Effector memory CD4-positive, alpha-beta T cell (primary cell): ENCODE results near the gene UNC13D.

ENCODE experiments used
- DNase-seq, 3 donors: peaks; one replicate each; pipeline ENCODE4 v3.0.0-alpha.2; 2020
- H3K27ac ChIP-seq: 2 replicates; pipeline ENCODE4 v1.7.0; 2013; ENCODE audit warnings: mild to moderate bottlenecking, low read length, moderate library complexity; ENCODE audit not compliant: insufficient read depth, poor library complexity, severe bottlenecking
- H3K27me3 ChIP-seq: replicated peaks from 2 replicates; pipeline ENCODE4 v1.7.0; 2013; ENCODE audit warnings: mild to moderate bottlenecking, low read length; ENCODE audit not compliant: insufficient read depth, control insufficient read depth, poor library complexity, severe bottlenecking
- H3K36me3 ChIP-seq: 2 replicates; pipeline ENCODE4 v1.7.0; 2013; ENCODE audit warnings: mild to moderate bottlenecking, low read length, moderate library complexity; ENCODE audit not compliant: control insufficient read depth, insufficient read depth
- H3K4me1 ChIP-seq: 2 replicates; pipeline ENCODE4 v1.7.0; 2013; ENCODE audit warnings: low read length, mild to moderate bottlenecking; ENCODE audit not compliant: control insufficient read depth, insufficient read depth, poor library complexity, severe bottlenecking
- H3K4me3 ChIP-seq: 2 replicates; pipeline ENCODE4 v1.7.0; 2013; ENCODE audit warnings: low read length, low read depth, mild to moderate bottlenecking; ENCODE audit not compliant: insufficient read depth, poor library complexity, severe bottlenecking
- H3K9me3 ChIP-seq: 2 replicates; pipeline ENCODE4 v1.7.0; 2013; ENCODE audit warnings: mild to moderate bottlenecking, low read length, moderate library complexity; ENCODE audit not compliant: control insufficient read depth

The UNC13D gene

DNA sequence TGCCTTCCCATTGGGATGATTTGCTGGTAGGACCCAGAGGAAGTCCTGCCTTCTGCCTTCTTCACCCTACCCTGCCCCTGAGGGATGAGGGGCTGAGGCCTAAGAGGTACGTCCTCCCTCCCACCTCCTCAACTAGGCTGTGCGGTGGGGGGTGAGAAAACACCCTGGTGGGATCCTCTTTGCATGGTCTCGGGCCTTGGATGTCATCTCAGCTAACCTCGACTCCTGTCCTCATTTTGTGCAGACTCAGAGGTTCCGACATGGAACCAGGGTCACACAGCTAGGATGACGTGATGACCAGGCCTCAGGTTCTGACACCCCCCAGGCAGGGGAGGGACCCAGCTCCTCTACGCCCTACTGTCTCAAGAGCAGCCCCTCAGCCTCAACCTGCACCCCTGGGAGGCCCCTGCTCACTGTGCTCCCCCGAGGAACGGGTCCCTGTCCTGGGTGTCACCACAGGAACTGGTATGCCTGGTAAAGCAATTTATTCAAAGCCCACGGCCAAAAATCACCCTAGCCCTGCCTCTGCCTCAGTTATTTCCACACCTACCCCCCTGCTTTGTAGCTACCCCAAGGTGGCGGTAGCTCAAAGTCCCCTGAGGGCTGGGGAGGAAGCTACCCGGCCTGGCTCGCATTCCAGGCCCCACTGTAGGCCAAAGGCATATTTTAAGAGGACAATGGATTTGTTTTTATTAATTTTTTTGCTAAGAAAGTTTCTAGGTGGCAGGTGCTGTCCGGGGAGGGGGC, 17.5 kb downstream of the UNC13D start:
- H3K4me3 ChIP-seq, result no peak overlapping the region
- H3K36me3 ChIP-seq, result peaks cover 52% of the 10 kb centered on the region
- H3K27ac ChIP-seq, result peak overlapping the region; percentile 64

DNA sequence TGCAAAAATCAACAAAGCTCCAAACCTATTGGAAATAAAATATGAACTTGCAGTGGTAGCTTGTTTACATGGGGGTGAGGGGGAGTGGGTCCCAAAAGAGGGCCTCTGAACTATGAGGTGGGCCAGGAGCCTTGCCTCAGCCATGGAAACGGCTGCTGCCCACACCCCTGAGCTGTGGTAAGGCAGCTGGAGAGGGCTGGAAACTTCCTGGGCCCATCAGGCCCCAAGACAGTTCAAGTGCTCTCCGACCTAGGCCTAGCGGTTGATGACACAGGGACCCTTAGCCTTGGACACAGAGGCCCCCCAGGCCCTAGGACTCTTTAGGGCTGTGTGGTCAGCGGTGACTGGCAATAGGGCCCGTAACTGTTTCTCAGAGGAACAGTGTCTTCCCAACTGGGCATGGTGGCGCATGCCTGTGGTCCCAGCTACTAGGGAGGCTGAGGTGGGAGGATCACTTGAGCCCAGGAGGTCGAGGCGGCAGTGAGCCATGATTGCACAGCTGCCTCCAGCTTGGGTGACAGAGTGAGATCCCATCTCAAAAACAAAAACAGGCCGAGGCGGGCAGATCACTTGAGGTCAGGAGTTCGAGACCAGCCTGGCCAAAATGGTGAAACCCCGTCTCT, 18.3 kb downstream of the UNC13D start:
- no peaks in the 10 kb centered on the region for H3K27me3 ChIP-seq
- H3K4me1 ChIP-seq, result peaks cover 22% of the 10 kb centered on the region
- no peak for DNase-seq
- H3K27ac ChIP-seq, result no peak overlapping the region
- no peaks in the 10 kb centered on the region for H3K9me3 ChIP-seq
- H3K4me3 ChIP-seq, result no peak overlapping the region
- H3K36me3 ChIP-seq, result peaks cover 49% of the 10 kb centered on the region

More for the DNA sequence above, 17.5 kb downstream of the UNC13D start:
- no peaks in the 10 kb centered on the region for H3K27me3 ChIP-seq
- no peak for DNase-seq
- H3K9me3 ChIP-seq, result no peaks in the 10 kb centered on the region
- peaks cover 16% of the 10 kb centered on the region for H3K4me1 ChIP-seq

DNA sequence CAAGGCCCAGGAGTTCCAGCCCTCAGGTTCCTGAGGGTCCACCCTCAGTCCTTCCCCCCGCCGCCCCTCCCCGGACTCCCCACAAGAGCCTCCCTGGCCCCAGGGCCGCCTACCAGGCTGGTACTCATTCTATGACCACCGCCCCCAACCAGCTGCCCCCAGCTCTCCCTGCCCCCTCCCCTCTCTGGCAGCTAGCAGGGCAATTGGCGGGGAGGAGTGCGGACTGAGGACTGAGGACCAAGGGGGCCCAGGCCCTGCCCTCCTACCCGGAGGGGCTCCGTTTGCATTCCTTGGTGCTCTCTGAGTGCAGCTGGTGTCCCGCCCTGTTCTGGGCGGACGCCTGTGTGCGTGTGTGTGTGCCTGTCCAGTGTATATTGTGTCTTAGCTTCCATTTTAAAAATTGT, 19.1 kb downstream of the UNC13D start:
- Histone ChIP-seq H3K27ac (no peak overlapping the region), H3K4me3 (no peak overlapping the region), H3K4me1 (peaks cover 22% of the 10 kb centered on the region), H3K36me3 (peaks cover 47% of the 10 kb centered on the region), H3K27me3 (no peaks in the 10 kb centered on the region), H3K9me3 (no peaks in the 10 kb centered on the region)
- DNase-seq, result no peak

DNA sequence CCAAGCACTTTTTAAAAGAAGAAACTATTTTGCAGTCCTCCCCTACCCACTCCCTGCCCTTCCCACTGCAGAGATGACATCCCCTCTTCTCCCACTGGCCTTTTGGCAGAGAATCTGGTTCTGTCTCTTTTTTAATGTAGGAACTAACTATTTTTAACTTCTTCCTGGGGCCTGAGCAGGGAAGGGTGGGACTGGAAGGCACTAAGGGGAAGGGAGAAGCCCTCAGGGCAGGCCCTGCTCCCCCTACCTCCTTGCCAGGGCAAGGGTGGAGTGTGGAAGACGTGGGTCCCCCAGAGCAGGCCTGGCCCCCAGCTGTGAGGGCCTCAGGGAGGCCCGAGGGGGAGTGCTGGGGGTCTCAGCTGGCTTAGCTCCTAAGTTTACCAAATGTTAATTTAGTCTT, 19.5 kb downstream of the UNC13D start:
- no peak for DNase-seq
- no peaks in the 10 kb centered on the region for H3K9me3 ChIP-seq
- H3K27ac ChIP-seq, result no peak overlapping the region
- H3K4me3 ChIP-seq, result no peak overlapping the region
- H3K4me1 ChIP-seq, result peaks cover 22% of the 10 kb centered on the region
- H3K36me3 ChIP-seq, result peaks cover 47% of the 10 kb centered on the region
- no peaks in the 10 kb centered on the region for H3K27me3 ChIP-seq

DNA sequence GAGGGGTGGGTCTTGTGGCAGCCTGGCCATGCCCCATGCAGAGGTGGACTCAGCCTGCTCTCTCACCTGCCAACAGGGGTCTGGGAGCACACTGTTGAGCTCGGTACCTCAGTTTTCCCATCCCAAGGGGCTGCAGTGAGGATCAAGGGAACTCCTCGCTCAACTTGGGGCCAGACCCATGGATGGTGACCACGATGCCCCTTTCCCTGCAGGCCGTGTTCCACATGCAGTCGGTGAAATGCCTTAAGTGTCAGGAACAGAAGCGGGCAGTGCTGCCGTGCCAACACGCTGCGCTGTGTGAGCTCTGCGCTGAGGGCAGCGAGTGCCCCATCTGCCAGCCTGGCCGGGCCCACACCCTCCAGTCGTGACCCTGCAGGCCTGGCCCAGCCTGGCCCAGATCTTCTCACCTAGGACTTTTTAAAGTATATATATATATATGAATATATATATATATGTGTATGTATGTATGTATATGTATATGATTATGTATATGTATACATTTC, 20.1 kb downstream of the UNC13D start:
- no peak for DNase-seq
- Histone ChIP-seq H3K27me3 (no peaks in the 10 kb centered on the region), H3K4me3 (no peak overlapping the region), H3K36me3 (peaks cover 51% of the 10 kb centered on the region), H3K4me1 (peaks cover 22% of the 10 kb centered on the region), H3K9me3 (no peaks in the 10 kb centered on the region), H3K27ac (no peak overlapping the region)

DNA sequence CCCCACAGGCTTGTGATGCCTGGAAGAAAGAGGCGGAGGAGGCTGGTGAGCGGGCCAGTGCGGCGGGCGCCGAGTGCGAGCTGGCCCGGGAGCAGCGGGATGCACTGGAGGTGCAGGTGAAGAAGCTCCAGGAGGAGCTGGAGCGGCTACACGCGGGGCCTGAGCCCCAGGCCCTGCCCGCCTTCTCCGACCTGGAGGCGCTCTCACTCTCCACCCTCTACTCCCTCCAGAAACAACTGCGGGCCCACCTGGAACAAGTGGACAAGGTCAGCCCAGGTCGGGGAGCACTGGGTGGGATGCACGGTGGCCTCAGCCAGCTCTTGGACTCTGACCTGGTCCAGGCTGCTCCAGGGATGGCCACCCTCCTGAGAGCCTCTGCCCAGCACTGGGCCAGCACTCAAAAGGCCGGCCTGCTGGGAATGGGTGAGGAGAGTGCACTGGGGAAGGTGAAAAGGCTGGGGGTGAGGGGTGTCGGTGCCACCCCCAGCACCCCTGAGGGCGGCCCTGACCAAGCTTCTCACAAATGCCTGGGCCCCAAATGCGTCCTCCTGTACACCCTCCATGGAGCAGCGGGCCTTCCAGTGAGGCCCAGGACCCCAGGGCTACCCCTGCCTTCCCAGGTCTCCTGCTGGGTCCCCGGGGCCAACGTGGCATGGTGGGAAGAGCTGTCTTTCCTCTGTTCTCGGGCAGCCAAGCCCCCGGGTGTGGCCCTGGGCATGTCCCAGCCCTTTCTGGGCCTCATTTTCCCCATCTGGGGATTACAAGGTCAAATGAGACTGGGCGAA, 20.8 kb downstream of the UNC13D start:
- H3K4me1 ChIP-seq, result peaks cover 22% of the 10 kb centered on the region
- no peaks in the 10 kb centered on the region for H3K9me3 ChIP-seq
- no peak overlapping the region for H3K27ac ChIP-seq
- peaks cover 50% of the 10 kb centered on the region for H3K36me3 ChIP-seq
- H3K4me3 ChIP-seq, result no peak overlapping the region
- DNase-seq, result no peak
- H3K27me3 ChIP-seq, result no peaks in the 10 kb centered on the region

DNA sequence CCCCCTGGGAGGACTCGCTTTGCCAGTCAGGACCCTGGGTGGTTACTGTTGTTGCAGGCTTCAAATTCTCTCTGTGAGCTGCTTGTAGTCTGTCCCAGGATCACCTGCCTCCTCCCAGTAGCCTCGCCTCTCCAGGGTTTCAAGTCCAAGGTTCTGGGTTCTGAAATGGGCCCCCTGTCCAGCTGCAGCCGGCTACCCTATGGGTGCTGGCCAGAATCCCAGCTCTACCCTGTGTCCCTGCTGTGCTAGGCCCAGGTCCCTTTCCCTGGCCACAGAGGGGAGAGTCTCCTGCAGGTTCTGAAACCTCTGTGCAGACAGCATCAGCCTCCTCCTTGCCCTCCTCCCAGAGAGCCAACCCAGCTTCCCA, 21.4 kb downstream of the UNC13D start:
- Histone ChIP-seq H3K36me3 (peaks cover 52% of the 10 kb centered on the region), H3K27me3 (no peaks in the 10 kb centered on the region), H3K9me3 (no peaks in the 10 kb centered on the region), H3K4me1 (peaks cover 22% of the 10 kb centered on the region), H3K4me3 (no peak overlapping the region), H3K27ac (peak overlapping the region; percentile 8)
- no peak for DNase-seq

DNA sequence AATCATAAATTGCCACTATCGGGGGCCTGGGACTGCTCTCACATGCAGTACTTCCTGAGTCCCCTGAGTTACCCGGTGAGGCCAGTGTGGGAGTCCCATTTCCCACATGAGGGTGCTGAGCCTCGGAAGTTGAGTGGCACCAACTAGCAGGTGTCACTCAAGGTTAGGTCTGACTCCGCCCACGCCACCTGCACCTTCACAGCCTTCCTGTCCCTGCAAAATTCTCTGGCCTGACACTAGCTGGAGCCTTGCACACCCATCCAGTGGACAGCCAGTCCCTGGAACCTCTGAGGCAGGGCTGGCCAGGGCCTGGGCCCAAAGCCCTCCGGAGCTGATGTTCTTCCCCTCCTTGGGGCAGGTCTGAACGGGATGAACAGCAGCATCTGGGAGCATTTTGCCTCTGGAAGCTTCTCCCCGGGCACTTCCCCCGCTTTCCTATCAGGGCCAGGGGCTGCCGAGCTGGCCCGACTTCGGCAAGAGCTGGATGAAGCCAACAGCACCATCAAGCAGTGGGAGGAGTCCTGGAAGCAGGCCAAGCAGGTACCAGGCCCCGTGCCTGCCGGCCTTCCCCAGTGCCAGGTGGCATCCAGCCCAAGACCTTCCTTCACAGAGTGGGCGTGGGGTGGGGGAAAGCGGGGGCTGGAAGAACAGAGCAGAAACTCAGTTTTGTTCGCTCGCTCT, 21.9 kb downstream of the UNC13D start:
- peak overlapping the region; percentile 42 for H3K27ac ChIP-seq
- peaks cover 18% of the 10 kb centered on the region for H3K4me1 ChIP-seq
- no peak overlapping the region for H3K4me3 ChIP-seq
- no peak for DNase-seq
- peaks cover 53% of the 10 kb centered on the region for H3K36me3 ChIP-seq
- no peaks in the 10 kb centered on the region for H3K27me3 ChIP-seq
- H3K9me3 ChIP-seq, result no peaks in the 10 kb centered on the region

DNA sequence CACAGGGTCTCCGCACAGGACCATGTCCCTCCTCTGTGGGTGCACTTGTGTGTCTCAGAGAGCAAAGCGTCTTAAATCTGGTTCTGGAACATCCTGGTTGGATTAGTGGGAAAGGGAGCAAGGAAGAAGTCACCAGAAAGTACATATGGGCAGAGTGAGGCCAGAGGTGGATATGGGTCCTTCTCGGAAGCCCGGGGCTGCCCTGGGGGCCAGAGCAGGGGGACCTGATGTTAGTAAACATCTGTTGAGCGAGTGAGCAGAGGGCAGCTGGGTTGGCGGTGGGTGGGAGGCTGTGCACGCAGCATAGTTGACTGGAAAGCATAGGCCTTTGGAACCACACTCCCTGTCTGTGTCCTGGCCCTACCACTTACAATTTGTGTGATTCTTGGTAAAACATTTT, 22.7 kb downstream of the UNC13D start:
- H3K27ac ChIP-seq, result peak overlapping the region; percentile 42
- H3K27me3 ChIP-seq, result no peaks in the 10 kb centered on the region
- H3K36me3 ChIP-seq, result peaks cover 53% of the 10 kb centered on the region
- peaks cover 16% of the 10 kb centered on the region for H3K4me1 ChIP-seq
- no peak overlapping the region for H3K4me3 ChIP-seq
- H3K9me3 ChIP-seq, result no peaks in the 10 kb centered on the region
- no peak for DNase-seq
